GM18502 (cell line): ENCODE data around the gene RAB26.
"Not testable (repeated sequence)": the region's sequence is repeated elsewhere in the genome, so short reads cannot be mapped to it uniquely, and the experiment has no call there.

Experiments used
- ATAC-seq: cut with Tn5 transposase; IDR thresholded peaks from one replicate; pipeline ENCODE4 v1.9.1; 2021; ENCODE audit warnings: mild to moderate bottlenecking; ENCODE audit not compliant: unreplicated experiment, poor library complexity

RAB26 gene

GRCh38 chr16:2194166-2194834 lies 45.9 kb downstream of the RAB26 start:
- ATAC-seq = no peak

- ATAC-seq = no peak
These were observed 46.5 kb downstream of the RAB26 start for GRCh38 chr16:2194852-2195321.

- ATAC-seq = no peak
These were observed 47.1 kb downstream of the RAB26 start for GRCh38 chr16:2195322-2196161.

- ATAC-seq = no peak
These were observed 47.9 kb downstream of the RAB26 start, which contains the start of gene CASKIN1 for GRCh38 chr16:2196162-2196980. Gene CASKIN1, minus strand, starts transcription at chr16:2196605. Its CDS starts 173 bp downstream, at chr16:2196432.

GRCh38 chr16:2196981-2197511 lies 48.6 kb downstream of the RAB26 start:
- no peak for ATAC-seq

GRCh38 chr16:2197765-2198164 lies 49.3 kb downstream of the RAB26 start:
- no peak for ATAC-seq

GRCh38 chr16:2198283-2198682 lies 49.9 kb downstream of the RAB26 start:
- no peak for ATAC-seq

- ATAC-seq = no peak
These were observed 50.7 kb downstream of the RAB26 start for GRCh38 chr16:2199095-2199494.

GRCh38 chr16:2199621-2200139 lies 51.3 kb downstream of the RAB26 start:
- ATAC-seq = no peak

GRCh38 chr16:2200313-2200712 lies 51.9 kb downstream of the RAB26 start:
- no peak for ATAC-seq

- ATAC-seq = not testable (repeated sequence)
These were observed 54.8 kb downstream of the RAB26 start for GRCh38 chr16:2203119-2203688.
